SK-N-SH (cell line): Measurements from ENCODE around the gene MCM3AP.

Experiments
- EP300 ChIP-seq, 2 experiments: IDR thresholded peaks; 2 replicates each; pipeline versions ENCODE4 v1.4.0 to v1.6.1; 2012; ENCODE audit warnings: borderline replicate concordance in 1 of 2, low read depth in 1 of 2, low read length in 1 of 2
- SIN3A ChIP-seq: IDR thresholded peaks from 2 replicates; pipeline ENCODE4 v1.6.1; 2012; ENCODE audit warnings: low read depth, mild to moderate bottlenecking, low read length, moderate library complexity, borderline replicate concordance
- TF ChIP-seq, protein P1 (sequence below): fragments of 200-600 bp; sonication (generic); IDR thresholded peaks from 2 replicates; pipeline ENCODE4 v1.6.1; 2017; ENCODE audit warnings: antibody characterized with exemption, mild to moderate bottlenecking, moderate library complexity
- TF ChIP-seq, protein P2 (sequence below): IDR thresholded peaks from 2 replicates; pipeline ENCODE4 v1.6.1; 2012; ENCODE audit warnings: mild to moderate bottlenecking, low read depth, low read length, moderate library complexity

DNA sequence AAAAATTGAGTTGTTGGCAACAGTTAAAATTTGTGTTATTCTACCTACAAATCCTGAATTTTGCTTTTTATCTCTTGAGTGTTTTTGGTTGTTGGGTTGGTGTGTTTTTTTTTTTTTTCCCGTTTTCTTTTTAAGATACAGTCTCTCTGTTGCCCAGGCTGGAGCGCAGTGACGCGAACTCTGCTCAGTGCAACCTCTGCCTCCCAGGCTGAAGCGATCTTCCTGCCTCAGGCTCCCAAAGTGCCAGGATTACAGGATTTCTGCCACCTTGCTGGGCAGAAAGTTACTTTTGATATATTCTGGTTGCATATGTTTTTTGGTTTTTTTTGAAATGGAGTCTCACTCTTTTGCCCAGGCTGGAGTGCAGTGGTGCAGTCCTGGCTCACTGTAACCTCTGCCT, 42.7 kb upstream of the MCM3AP start:
- no peak for TF ChIP-seq EP300 (IDR thresholded peaks at IDR 0.05; ENCODE audit: borderline replicate concordance in 1 of 2, low read depth in 1 of 2, low read length in 1 of 2)
- TF ChIP-seq, protein P1, sequence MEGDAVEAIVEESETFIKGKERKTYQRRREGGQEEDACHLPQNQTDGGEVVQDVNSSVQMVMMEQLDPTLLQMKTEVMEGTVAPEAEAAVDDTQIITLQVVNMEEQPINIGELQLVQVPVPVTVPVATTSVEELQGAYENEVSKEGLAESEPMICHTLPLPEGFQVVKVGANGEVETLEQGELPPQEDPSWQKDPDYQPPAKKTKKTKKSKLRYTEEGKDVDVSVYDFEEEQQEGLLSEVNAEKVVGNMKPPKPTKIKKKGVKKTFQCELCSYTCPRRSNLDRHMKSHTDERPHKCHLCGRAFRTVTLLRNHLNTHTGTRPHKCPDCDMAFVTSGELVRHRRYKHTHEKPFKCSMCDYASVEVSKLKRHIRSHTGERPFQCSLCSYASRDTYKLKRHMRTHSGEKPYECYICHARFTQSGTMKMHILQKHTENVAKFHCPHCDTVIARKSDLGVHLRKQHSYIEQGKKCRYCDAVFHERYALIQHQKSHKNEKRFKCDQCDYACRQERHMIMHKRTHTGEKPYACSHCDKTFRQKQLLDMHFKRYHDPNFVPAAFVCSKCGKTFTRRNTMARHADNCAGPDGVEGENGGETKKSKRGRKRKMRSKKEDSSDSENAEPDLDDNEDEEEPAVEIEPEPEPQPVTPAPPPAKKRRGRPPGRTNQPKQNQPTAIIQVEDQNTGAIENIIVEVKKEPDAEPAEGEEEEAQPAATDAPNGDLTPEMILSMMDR, result no peak
- TF ChIP-seq, protein P2, sequence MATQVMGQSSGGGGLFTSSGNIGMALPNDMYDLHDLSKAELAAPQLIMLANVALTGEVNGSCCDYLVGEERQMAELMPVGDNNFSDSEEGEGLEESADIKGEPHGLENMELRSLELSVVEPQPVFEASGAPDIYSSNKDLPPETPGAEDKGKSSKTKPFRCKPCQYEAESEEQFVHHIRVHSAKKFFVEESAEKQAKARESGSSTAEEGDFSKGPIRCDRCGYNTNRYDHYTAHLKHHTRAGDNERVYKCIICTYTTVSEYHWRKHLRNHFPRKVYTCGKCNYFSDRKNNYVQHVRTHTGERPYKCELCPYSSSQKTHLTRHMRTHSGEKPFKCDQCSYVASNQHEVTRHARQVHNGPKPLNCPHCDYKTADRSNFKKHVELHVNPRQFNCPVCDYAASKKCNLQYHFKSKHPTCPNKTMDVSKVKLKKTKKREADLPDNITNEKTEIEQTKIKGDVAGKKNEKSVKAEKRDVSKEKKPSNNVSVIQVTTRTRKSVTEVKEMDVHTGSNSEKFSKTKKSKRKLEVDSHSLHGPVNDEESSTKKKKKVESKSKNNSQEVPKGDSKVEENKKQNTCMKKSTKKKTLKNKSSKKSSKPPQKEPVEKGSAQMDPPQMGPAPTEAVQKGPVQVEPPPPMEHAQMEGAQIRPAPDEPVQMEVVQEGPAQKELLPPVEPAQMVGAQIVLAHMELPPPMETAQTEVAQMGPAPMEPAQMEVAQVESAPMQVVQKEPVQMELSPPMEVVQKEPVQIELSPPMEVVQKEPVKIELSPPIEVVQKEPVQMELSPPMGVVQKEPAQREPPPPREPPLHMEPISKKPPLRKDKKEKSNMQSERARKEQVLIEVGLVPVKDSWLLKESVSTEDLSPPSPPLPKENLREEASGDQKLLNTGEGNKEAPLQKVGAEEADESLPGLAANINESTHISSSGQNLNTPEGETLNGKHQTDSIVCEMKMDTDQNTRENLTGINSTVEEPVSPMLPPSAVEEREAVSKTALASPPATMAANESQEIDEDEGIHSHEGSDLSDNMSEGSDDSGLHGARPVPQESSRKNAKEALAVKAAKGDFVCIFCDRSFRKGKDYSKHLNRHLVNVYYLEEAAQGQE, result no peak
- TF ChIP-seq SIN3A, result no peak
